Transverse colon (tissue), 4 donors: Measurements from ENCODE around the gene PSMC6.

Experiments used
- EP300 ChIP-seq: sonication (generic); formaldehyde crosslinking; IDR thresholded peaks from one replicate; pipeline ENCODE4 v1.6.1; 2017; ENCODE audit warnings: antibody characterized with exemption, low read depth
- POLR2A ChIP-seq: fragments of 450-650 bp; IDR thresholded peaks from one replicate; pipeline ENCODE4 v1.6.1; 2016; ENCODE audit warnings: antibody characterized with exemption, mild to moderate bottlenecking, moderate library complexity
- POLR2AphosphoS5 ChIP-seq, 3 donors: sonication (generic); formaldehyde crosslinking; IDR thresholded peaks; one replicate each; pipeline ENCODE4 v1.6.1; 2016; ENCODE audit warnings: antibody characterized with exemption in 3 of 3
- TF ChIP-seq, protein P1 (sequence below), 5 experiments: fragments of 200-600 bp in 3 of 5; fragments of 450-650 bp in 2 of 5; sonication (generic) in 3 of 5; IDR thresholded peaks; 1 replicate in 2 of 5; 2 replicates in 3 of 5; pipeline ENCODE4 v1.5.1; 2016 to 2017; ENCODE audit warnings: antibody characterized with exemption in 5 of 5, inconsistent platforms in 3 of 5, mild to moderate bottlenecking in 2 of 5, moderate library complexity in 1 of 5

DNA sequence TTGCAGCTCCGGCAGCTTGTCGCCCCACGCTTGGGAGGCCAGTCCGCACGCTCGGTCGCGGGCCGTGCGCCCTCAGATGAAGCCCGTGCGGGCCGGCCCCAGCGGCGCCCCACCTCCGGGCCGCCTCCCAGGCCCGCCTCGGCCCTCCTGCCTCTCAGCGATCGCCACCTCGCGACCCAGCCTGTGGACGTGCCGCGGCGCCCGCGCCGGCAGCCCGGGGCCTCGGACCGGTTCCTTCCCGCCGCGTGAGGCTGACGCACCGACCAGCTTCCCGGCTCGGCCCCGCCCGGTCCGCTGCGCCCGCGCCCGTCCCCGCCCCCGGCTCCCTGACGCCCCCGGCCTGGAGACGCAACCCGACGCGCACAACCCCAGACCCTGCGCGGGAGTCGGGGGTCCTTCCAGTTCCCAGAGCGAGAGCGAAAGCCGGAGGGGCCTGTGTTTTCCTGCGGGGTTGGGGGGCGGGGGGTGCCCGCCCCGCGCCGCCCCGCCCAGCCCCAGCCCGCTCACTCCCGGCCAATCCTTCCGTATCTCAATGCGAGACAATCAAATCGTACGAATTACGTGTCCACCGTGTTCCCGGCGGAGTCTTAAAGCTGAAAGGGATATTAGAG is 11.4 kb upstream of the PSMC6 start, which contains the start of gene ERO1A:
- TF ChIP-seq, protein P1, sequence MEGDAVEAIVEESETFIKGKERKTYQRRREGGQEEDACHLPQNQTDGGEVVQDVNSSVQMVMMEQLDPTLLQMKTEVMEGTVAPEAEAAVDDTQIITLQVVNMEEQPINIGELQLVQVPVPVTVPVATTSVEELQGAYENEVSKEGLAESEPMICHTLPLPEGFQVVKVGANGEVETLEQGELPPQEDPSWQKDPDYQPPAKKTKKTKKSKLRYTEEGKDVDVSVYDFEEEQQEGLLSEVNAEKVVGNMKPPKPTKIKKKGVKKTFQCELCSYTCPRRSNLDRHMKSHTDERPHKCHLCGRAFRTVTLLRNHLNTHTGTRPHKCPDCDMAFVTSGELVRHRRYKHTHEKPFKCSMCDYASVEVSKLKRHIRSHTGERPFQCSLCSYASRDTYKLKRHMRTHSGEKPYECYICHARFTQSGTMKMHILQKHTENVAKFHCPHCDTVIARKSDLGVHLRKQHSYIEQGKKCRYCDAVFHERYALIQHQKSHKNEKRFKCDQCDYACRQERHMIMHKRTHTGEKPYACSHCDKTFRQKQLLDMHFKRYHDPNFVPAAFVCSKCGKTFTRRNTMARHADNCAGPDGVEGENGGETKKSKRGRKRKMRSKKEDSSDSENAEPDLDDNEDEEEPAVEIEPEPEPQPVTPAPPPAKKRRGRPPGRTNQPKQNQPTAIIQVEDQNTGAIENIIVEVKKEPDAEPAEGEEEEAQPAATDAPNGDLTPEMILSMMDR (IDR thresholded peaks at IDR 0.05): no peak
- TF ChIP-seq POLR2A (peak; percentile 54), EP300 (no peak), POLR2AphosphoS5 (IDR thresholded peaks at IDR 0.05) (peak; percentile 30 to 74 (median 47))
